HG02938 (cell line): Measurements from ENCODE around the gene ST8SIA6.
"Not testable (repeated sequence)": the region's sequence is repeated elsewhere in the genome, so short reads cannot be mapped to it uniquely, and the experiment has no call there.

Experiments used
- ATAC-seq: cut with Tn5 transposase; IDR thresholded peaks from one replicate; pipeline ENCODE4 v1.9.1; 2021; ENCODE audit warnings: mild to moderate bottlenecking, moderate library complexity; ENCODE audit not compliant: unreplicated experiment

ST8SIA6 gene, protein sequence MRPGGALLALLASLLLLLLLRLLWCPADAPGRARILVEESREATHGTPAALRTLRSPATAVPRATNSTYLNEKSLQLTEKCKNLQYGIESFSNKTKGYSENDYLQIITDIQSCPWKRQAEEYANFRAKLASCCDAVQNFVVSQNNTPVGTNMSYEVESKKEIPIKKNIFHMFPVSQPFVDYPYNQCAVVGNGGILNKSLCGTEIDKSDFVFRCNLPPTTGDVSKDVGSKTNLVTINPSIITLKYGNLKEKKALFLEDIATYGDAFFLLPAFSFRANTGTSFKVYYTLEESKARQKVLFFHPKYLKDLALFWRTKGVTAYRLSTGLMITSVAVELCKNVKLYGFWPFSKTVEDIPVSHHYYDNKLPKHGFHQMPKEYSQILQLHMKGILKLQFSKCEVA

DNA sequence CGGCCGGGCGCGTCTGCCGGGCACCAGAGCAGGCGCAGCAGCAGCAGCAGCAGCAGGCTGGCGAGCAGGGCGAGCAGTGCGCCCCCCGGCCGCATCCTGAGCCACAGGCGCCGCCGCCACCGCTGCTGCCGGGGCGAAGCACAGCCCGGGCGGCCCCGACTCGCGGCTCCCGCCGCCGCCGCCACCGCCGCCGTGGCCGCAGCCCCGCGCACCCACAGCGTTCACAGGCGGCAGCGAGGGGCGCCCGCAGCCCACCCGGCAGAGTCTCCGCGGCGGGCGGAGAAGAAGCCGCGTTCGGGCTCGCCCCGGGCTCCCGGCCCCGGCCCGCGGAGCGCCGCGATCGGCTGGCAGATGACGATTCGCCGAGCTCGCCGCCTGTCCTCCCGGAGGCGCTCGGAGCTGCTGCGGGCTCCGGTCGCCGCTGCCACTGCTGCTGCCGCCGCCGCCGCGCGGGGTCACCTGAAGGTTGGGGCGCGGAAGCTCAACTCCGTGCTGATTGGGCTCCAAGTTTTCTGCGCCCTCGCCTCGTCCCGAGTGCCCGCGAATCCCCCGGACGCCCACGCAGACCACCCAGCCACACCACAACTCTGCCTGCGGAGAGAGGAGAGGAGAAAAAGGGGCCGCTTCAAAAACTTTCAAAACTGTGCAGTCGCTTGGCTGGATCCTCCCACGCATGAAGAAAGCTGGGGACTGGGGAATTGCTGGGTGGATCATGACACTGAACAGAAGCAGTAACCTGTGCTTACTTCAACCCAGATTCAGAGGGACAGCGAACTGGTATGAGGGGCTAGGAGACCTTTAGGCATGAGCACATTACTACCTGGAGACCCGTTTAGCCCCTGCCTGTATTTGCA is at the start of gene ST8SIA6:
TSS of gene ST8SIA6 (minus strand) at position 435 of the 854 bp plus-strand sequence. CDS start at position 95, 340 bp downstream.
- ATAC-seq, result no peak

DNA sequence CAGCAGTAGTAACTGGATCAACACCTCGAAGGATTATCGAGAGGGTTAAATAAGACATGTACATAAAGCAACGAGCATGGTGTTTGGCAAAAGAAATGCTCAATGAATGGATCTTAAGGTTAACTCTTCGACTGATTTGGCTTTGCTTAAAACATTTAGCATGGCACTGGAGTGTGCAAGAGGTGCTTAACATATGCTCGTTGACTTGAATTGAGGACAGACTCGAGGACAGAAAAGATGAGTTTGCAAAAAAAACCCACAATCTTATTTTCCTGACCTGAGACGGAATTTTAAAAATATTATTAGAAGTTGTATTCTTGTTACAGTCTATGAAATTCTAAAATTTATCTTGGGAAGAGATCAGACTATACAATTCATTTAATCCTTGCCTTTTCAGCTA is 49.4 kb upstream of the ST8SIA6 start:
- no peak for ATAC-seq

DNA sequence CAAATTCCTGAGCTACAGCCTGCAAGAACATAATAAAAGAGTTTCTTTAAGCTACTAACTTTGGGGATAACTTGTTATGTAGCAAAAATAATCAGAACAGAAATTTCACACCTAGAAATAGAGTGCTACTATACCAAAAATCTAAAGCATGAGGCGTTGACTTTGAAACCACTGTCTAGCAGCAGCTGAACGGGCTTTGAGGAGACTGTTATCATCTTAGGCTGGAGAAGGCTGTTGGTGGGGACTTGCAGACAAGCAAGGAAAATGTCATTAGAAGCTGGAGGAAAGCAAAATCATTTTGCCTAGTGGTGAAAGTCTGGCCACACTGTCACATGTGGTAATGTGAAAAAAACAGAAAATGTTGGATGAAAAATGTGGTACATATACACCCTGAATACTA is 48.4 kb upstream of the ST8SIA6 start:
- ATAC-seq, result no peak

DNA sequence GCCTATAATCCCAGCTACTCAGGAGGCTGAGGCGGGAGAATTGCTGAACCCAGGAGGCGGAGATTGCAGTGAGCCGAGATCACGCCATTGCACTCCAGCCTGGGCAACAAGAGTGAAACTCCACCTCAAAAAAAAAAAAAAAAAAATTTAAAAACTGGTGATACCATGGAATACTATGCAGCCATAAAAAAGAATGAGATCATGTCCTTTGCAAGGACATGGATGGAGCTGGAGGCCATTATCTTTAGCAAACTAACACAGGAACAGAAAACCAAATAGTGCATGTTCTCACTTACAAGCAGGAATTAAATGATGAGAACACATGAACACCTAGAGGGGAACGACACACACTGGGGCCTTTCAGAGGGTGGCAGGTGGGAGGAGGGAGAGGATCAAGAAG is 44.6 kb upstream of the ST8SIA6 start:
- not testable (repeated sequence) for ATAC-seq

DNA sequence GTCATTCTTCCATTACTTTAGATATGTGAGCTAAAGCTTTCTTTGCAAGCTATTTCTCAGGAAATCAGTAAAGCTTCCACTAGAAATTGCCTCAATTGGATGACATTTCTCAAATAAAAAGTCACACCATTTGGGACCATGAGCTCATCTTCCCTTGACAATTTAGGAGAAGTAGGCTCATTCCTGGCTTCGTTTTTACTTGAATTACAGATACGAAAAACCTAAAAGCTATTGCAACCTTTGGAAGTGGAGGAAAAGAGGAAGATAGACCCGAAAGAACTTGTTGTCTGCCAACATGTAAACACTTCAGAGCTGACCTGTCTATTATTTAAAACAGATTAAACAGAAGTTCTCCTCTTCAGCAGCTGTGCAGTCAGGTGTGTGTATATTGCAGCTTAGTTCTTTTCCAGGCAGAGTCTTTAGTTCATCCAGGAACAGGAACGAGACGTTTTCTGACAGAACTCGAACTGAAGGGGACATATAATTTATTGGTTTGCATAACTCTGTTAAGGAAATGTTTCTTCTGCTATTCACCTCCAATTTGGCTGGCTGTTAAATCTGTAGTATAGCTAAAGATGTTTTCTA is 43.1 kb upstream of the ST8SIA6 start:
- ATAC-seq, result no peak

DNA sequence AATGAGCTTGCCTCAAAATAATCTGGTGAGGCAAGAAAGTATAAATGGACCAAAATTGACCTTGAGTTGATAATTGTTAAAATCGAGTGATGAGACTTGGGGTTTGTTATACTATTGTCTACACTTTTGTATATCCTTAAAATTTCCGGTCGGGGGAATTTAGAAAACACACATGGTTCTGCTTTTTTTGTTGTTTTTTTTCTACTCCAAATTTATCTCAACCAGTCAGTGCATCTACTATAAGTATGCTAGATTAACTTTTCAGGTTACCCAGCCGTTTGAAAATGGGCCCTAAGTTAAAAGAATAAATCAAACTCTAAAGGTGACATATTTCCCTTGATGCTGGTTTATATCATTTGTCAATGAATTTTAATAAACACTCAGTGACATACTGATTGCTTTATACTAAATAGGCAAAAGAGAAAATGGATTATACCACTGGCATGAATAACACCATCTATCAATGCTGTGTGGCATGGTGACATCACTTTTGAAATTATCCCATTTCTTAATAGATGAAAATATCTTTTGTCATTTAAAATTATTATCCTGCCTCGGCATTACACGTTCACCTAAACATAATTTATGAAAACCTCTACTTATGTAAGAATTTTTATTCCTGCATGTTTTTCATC is 40.3 kb upstream of the ST8SIA6 start:
- no peak for ATAC-seq

DNA sequence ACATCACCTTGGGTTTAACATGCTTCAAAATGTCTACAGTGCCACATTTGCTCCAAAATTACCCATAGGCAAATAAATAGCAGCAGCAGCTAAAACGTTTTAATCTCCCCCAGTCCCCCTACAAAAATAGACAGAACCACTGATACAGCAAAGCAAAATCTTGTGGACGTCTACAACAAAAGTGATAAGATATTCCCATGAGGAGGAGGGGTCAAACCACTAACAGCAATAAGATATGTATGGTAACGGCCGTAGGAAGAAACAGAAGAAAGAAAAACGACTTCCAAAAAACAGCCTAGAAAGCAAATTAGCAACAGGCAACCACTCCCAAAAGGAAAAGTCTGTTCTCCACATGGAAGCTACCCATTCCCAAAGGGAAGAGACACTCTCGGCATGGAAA is 34.5 kb upstream of the ST8SIA6 start:
- ATAC-seq, result no peak

DNA sequence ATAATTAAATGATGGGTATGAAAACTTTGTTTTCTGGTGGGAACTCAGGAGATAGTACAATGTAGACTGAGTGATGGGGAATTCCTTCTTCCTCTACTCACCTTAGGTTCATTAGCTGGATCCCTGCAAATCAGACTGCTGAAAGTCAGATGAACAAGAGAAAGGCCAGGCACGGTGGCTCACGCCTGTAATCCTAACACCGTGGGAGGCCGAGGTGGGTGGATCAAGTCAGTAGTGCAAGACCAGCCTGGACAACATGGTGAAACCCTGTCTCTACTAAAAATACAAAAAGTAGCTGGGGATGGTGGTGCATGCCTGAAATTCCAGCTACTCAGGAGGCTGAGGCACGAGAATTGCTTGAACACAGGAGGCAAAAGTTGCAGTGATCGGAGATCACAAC is 28.7 kb upstream of the ST8SIA6 start:
- ATAC-seq, result no peak

DNA sequence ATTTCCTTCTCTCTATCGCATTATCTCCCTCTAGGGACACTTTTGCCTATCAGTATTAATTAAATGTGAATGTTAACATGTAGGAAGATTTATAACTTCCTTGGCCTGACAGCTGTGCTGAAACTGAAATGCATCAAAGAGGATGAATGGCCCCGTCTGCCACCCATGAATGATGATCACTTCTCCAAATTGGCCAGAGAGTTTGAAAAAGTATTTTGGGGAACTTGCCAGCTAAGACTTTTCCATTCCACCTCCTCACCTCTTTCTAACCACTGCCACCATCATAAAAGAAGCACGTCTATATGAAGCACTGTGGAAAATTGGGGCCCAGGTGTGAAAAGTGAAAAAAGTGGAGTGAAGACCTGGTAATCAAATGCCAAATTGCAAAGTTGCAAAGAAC is 25.4 kb upstream of the ST8SIA6 start:
- no peak for ATAC-seq

DNA sequence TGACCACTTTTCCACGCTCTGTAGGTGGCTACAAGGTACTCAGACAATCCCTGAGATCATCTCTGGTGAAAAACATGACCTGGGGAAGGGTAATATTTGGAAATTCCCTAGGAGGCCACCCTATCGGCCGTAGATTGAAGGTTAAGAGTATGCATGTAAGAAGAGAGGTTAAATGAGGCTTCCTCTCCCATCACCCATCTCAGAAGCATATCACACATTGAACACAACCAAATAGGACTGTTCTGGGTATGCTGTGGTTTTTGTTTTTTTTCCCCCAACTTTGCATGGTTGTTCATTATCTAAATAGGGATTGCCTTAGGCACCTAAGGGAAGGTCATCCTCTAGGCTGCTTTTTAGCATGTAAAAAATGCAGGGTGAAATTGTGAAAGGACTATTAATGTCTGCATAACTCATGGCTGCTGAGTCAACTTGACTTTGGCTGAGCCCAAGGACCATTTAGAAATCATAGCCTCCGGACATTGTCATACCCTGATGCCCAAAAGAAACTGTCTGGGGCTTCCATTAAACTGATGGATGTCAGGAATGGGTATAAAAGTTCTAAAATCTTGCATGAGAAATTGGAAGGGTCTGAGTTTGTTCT is 24.7 kb upstream of the ST8SIA6 start:
- ATAC-seq, result no peak

DNA sequence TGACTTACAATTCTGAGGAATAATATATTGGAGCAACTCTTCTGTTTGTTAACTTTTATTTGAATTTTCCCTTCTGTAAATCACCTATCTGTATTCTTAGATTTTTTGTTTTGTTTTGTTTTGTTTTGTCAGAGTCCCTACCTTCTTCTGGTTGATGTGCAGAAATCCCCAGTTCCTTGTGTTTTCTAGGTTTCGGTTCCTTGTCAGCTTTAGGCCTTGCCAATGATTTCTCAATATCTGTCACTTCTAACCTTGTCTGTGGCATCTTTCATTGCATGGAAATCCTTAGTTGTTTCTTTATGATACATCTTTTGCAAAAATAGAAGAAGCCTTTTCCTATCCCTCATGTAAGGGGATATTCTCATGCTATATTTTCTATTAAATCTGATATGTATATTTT is 21.7 kb upstream of the ST8SIA6 start:
- peak; percentile 54 for ATAC-seq

DNA sequence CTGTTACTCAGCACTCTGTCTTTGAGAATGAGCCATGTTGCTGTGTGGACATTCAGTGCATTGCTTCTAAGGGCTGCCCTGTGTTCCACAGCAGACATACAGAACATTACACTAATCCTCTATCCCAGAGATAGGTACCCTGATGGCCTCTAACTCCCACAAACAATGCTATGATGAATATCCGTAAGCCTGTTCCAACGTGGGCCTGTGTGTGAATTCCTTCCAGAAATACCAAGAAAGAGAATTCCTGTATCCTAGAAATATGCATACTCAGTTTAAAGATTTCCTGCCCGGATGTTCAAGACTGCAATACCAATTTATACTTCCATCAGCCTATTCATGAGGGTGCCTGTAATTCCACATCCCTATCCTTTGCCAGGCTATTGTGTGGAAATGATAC is 21.3 kb upstream of the ST8SIA6 start:
- no peak for ATAC-seq

DNA sequence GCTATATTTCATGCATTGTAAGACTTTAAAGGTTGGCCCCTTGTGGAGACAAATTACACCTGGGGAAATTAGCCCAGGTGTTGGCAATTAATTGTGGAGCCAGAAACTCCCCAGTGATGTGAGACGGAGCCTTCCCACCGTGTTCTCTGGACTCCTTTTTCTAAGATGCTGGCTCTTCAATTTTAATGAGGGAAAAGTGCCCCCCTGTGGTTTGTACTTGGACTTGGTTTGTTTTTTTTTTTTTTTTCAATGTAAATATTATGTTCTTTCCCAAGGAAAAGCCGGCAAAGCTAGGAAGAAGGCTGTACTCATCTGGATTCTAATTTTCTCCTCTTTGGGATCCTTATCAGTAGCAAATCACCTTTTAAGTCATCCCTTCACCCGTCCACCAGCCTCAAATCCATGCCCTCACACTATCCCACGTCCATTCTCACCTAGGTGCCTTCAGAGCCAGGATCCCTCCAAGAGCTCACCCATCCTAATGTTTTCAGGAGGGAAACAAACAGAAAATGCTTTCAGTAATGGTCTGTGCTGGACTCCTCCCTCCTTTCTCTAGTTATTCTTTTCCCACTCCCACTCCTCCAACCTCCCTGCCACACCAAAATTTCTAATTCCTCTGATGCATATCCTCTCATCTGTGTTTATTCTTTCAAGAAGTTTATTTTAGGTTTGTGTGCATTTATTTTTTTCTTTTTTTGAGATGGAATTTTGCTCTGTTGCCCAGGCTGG is 20.4 kb upstream of the ST8SIA6 start:
- no peak for ATAC-seq

DNA sequence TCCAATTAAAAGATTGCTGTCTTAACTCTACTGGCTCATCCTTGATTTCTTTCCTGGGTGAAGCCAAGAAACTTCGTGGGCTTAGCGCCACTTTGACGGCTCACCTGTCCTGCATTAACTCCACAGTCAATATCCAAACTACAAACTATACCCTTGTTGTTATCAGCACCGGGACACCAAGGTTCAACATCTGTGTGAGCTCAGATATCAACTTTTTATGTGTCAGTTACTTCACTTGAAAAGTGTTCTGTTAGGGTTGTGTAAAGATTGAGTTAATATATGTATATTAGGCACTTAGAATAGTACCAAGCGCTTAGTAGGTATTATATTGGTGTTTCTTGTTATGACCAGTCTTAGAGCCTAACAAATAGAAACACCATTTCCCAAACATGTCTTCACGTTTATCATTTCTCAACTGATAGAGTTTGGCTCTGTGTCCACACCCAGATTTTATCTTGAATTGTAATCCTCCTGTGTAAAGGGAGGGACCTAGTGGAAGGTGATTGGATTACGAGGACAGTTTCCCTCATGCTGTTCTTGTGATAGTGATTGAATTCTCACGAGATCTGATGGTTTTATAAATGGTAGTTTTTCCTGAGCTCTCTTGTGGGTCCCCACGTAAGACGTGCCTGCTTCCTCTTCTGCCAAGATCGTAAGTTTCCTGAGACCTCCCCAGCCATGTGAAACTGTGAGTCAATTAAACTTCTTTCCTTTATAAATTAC is 19.0 kb upstream of the ST8SIA6 start:
- ATAC-seq, result no peak

DNA sequence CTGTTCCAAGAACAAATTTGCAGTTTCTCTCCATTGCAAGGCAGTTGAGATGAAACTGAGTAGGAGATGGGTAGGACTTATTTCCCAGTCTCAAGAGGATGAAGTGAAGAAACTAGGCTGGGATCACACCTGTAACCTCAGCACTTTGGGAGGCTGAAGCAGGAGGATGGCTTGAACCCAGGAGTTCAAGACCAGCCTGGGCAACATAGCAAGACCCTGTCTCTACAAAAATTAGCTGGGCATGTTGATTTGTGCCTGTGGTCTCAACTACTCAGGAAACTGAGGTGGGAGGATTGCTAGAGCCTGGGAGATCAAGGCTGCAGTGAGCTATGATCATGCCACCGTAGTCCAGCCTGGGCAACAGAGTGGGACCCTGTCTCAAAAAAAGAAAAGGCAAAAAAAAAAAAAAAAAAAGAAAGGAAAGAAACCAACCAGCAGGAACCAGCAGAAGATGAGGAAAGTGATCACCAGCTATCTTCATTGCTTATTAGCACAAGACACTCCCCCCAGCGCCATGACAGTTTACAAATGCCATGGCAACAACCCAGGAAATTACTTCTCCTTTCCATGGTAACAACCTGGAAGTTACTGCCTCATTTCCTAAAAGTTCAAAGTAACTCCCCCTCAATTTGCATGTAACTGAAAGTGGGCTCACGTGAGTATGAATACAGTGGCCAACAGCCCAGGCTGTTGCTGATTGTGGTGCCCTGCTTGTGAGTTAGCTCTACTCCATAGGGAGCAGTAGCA is 18.3 kb upstream of the ST8SIA6 start:
- ATAC-seq, result no peak

DNA sequence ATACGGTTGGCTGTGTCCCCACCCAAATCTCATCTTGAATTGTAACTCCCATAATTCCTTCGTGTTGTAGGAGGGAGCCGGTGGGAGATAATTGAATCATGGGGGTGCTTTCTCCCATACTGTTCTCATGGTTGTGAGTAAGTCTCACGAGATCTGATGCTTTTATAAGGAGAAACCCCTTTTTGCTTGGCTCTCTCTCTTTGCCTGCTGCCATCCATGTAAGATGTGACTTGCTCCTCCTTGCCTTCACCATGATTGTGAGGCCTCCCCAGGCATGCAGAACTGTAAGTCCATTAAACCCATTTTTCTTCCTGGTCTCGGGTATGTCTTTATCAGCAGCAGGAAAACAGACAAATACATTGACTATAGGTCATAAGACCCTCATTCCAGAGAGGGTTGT is 15.9 kb upstream of the ST8SIA6 start:
- ATAC-seq, result no peak

DNA sequence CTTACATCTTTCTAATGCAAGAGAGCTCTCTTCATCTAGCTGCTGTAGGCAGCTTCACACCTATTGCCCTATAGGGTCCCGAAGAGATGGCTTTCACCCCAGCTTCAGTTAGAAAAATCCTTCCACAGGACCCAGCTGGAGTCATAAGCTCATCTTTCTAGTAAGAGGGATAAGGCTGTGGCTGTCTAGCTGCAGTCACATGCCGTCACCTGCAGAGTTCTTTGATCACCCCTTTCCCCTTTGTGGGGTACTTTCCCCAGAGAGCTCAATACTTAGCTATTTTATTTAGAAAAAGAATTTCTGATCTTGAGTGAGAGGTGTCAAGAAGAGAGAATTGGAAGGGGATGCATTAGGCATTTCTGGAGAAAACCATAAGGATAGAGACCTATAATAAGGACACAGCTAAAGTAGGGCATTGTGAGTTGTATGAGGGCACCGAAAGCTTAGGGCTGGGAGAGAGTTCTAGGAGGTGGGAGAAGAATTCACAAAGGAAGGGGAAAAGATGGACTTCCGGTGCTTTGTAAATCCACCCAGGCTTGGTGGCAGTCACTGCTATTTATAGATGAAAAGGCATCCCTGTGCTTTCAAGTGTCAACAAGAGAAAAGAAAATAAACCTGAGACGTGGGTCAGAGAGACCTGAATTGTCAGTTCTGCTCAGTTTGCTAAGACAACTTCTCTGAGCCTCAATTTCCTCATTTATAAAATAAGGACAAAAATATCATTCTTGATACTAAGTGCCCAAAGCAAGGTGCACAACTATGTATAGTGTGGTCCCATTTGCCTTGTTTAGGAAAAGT is 11.1 kb upstream of the ST8SIA6 start:
- no peak for ATAC-seq

DNA sequence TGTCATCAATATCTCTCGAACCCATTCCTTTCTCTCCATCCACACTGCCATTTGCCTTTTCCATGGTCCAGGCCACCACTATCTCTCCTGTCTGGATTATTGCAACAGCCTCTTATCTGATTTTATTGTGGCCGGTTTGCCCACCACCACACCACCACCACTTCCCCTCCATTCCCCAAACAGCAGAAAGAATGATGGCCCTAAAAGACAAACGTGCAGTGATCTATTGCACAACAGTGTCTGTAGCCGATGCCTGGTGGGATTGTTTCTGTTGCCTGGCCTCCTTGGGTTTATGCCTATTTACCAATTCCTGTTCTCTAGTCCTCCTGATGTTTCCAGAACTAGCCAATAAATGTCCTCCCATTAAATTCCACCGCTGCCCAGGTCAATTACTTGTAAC is 10.2 kb upstream of the ST8SIA6 start:
- no peak for ATAC-seq
